ENCODE data around the gene TANGO2.

Gene TANGO2

GRCh38 chr22:20112623-20113511 is 92.0 kb downstream of the TANGO2 start:
- TF ChIP-seq CTCF (IDR thresholded peaks at IDR 0.05) = no peak

GRCh38 chr22:20113551-20114310 is 92.8 kb downstream of the TANGO2 start:
- TF ChIP-seq CTCF (IDR thresholded peaks at IDR 0.05) = no peak

GRCh38 chr22:20114506-20115475 is 93.9 kb downstream of the TANGO2 start:
- TF ChIP-seq CTCF (IDR thresholded peaks at IDR 0.05) = no peak

GRCh38 chr22:20115691-20116375 is 94.9 kb downstream of the TANGO2 start, which contains the start of gene RANBP1:
Gene RANBP1 (plus strand): TSS chr22:20116104. CDS start chr22:20116185, 81 bp downstream.
- no peak for TF ChIP-seq CTCF (IDR thresholded peaks at IDR 0.05)

- TF ChIP-seq CTCF (IDR thresholded peaks at IDR 0.05) = no peak
These were observed 95.6 kb downstream of the TANGO2 start for GRCh38 chr22:20116376-20116950.

Data from LNCAP (cell line).